ENCODE results near the gene FSTL5.

GRCh38 chr4:162111078-162111477, 52.7 kb downstream of the FSTL5 start:
- TF ChIP-seq EZH2 (IDR thresholded peaks at IDR 0.05), result no peak
- TF ChIP-seq POLR2AphosphoS5 (IDR thresholded peaks at IDR 0.05; ENCODE audit: borderline replicate concordance, low read depth, low read length), result no peak
- no peak for TF ChIP-seq FOXP2 (optimal IDR thresholded peaks at IDR 0.05; ENCODE audit: control extremely low read depth, extremely low read length, insufficient read depth)
